Stimulated activated CD8-positive, alpha-beta memory T cell treated with anti-CD3 and anti-CD28 coated beads, Interleukin-12 subunit alpha, Interleukin-12 subunit beta, amount 100 ng/mL, for 1 hour (primary cell): Measurements from ENCODE around the gene MRPL44.

Experiments
- DNase-seq: peaks from one replicate; pipeline ENCODE4 v3.0.0-alpha.2; 2020; ENCODE audit warnings: low read depth

The MRPL44 gene

DNA sequence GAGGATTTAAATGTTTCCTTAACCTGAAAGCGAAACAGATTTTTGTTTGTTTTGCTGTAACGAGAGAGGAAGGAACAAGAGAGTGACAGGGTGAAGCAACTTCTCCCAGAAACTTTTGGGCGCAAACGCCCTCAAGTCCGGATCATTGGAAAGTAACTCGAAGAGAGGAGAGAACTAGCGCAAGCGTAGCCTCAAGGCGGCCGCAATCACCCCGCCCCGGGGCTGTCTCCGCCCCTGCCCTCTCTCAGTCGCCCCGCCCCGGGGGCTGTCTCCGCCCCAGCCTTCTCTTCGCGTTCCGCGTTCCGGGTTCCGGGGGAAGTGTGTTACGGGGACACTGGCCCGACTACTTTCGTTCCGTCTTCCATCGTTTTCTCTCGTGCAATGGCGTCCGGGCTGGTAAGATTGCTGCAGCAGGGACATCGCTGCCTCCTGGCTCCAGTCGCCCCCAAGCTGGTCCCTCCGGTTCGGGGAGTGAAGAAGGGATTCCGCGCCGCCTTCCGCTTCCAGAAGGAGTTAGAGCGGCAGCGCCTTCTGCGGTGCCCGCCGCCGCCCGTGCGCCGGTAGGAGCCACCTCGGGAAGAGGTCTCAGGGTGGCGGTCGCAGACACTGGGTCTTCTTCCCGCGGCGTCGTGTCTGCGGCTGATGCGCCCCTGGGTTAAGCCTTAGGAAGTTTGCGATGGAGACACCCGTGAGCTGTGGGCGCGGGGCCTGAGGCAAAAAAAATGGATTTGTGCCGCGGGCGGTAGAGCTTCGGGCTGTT, at the start of gene MRPL44:
Gene MRPL44, plus strand, starts transcription at position 372 of the 760 bp plus-strand sequence. Its CDS starts 10 bp downstream, at position 382.
- DNase-seq = peak; percentile 98

GRCh38 chr2:223908304-223908998, 48.8 kb upstream of the MRPL44 start:
- DNase-seq = no peak

DNA sequence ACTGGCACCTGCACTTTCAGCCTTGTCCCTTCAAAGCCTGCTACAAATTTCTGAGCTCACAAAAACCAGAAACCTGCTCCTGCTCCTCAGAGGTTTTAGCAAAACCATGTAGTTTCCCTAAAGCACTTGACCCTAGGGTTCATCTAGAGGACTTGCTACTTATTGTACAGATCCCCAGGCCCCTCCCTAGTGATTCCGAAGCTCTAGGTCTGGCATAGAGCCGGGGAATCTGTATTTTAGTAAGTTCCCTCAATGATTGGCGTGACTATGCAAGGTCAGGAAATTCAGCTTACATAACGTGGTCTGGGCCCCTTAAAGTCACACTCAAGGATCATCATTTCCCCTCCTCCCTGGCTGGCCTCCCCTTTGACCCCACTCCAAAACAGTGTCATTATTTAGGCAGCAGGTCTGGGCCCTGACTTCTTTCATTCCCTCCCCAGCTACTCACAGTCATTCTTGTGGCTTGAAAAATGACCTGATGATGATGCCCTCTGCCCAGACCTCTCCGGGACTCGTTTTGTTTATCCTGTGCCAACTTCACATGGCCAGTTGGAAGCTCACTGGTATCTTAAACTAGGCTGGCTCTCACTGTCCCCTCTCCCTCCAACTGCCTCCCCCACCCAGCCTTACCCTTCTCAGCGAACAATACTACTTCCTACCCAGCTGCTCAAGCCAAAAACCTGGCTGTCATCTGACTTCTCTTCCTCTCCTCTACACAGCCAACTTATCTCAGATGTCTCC, 48.1 kb upstream of the MRPL44 start:
- DNase-seq = no peak

GRCh38 chr2:223914324-223914723, 42.9 kb upstream of the MRPL44 start:
- DNase-seq = no peak

- DNase-seq = no peak
Observed at GRCh38 chr2:223915071-223915470, 42.2 kb upstream of the MRPL44 start.

DNA sequence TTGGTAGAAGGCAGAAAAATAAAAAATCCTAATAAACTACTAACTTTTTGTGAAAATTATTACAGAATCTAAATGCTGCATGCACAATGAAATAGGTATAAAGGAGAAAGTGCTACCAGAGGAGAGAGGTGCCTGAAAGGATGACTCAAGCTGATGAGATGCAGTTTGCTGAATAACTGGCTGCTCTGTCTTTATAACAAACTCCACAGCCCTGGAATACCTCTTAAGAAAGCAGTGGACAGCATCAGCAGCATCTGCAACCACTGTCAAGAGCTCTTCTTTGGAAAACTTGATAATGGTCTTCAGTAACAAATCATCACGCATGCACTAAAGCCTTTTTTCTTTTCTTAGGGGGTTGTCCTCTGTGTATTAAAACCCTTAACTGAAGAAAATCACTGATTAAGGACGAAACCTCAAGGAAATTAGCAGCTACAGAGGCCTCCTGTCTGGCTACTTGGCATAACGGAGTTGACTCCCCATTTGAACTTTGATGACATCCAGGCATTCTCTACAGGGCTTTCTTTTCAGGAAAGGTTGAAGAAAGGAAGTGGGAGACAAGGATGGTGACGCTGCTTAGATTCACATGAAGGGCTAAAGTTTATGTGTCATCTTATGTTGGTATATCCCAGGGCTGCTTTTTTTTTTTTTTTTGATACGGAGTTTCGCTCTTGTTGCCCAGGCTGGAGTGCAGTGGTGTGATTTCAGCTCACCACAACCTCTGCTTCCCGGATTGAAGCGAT, 40.9 kb upstream of the MRPL44 start:
- no peak for DNase-seq

GRCh38 chr2:223918671-223919134, 38.6 kb upstream of the MRPL44 start:
- no peak for DNase-seq

DNA sequence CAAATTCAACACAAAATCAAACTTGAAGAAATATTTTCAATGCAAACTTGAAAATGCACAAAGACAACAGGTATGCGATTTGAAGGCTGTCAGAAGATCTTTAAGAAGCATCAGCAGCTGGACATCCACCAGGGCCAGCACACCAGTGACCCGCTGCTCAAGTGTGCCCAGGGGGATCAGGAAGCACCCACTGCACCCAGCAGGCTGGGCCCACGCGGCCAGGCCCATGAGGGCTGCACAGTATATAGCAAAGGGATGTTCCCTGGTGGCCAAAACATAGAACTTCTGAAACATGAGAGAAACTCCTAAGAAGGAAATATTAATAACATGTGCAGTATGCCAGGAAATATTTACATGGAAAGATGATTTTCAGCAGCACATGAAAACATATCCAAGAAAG, 37.2 kb upstream of the MRPL44 start:
- no peak for DNase-seq

GRCh38 chr2:223921204-223921603, 36.1 kb upstream of the MRPL44 start:
- no peak for DNase-seq

DNA sequence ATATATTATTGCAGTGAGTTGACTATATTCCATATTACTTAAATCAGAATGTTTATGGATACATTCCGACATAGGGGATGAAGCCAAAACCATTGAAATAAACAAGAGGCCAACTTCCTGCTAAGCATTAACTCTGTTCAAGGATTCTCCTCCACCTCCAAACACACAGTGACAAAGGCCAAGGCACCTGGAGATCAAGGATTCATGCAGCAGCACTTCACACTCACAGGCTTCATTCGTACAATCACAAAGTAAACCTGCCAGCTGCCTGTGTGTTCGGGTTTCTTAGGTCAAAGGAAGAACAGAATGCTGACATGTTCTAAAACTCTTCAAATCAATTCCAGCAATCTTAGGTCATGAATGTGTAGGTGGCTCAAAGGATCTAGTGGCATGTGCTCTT, 35.0 kb upstream of the MRPL44 start:
- no peak for DNase-seq

DNA sequence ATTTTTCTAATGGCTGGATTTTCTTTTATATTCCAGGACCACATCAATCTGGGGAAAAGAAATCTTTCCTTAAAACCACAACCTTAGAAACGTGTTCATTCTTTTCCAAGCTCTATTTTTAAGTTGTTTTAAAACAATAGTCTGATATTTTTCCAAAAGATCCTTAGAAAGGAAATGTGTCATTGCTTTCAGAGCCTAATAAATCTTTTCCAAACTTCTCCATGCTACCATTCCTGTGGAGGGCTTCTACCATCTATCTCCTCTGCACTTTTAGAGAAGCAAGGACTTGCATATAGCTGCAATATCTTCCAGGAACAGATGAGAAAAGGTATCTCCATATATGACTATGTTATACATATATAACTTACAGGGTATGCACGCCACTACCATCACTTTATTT, 33.3 kb upstream of the MRPL44 start:
- DNase-seq = no peak

GRCh38 chr2:223925106-223925505, 32.2 kb upstream of the MRPL44 start:
- no peak for DNase-seq

GRCh38 chr2:223928113-223929006, 28.9 kb upstream of the MRPL44 start:
- DNase-seq = no peak

GRCh38 chr2:223929571-223930102, 27.6 kb upstream of the MRPL44 start:
- DNase-seq = no peak

GRCh38 chr2:223930103-223930976, 26.9 kb upstream of the MRPL44 start:
- no peak for DNase-seq

- no peak for DNase-seq
Observed at GRCh38 chr2:223932816-223933800, 24.2 kb upstream of the MRPL44 start.

GRCh38 chr2:223934870-223935269, 22.4 kb upstream of the MRPL44 start:
- DNase-seq = no peak

GRCh38 chr2:223935459-223936125, 21.7 kb upstream of the MRPL44 start:
- no peak for DNase-seq
